SJSA1 (cell line): ENCODE data around the gene RASGRP3. TPM values are rescaled to one million over a fixed set of nuclear protein-coding genes. Genes with fewer than 3 reads are reported as not detected.

Experiments
- DNase-seq, 2 experiments: peaks; one replicate each; pipeline ENCODE4 v3.0.0-alpha.2; 2015 to 2020; ENCODE audit warnings: low spot score in 2 of 2, low read depth in 1 of 2
- H3K27ac ChIP-seq: fragments of 250-450 bp; sonication (Bioruptor Pico); 2 replicates; pipeline ENCODE4 v1.5.1; 2020; ENCODE audit warnings: mild to moderate bottlenecking, moderate library complexity
- H3K27me3 ChIP-seq: fragments of 250-450 bp; sonication (Bioruptor Pico); replicated peaks from 2 replicates; pipeline ENCODE4 v1.5.1; 2020; ENCODE audit warnings: mild to moderate bottlenecking, moderate library complexity
- H3K36me3 ChIP-seq: fragments of 250-450 bp; sonication (Bioruptor Pico); 2 replicates; pipeline ENCODE4 v1.5.1; 2020; ENCODE audit warnings: mild to moderate bottlenecking
- H3K4me1 ChIP-seq: fragments of 250-450 bp; sonication (Bioruptor Pico); replicated peaks from 2 replicates; pipeline ENCODE4 v1.6.1; 2021; ENCODE audit warnings: mild to moderate bottlenecking
- H3K4me3 ChIP-seq: fragments of 250-450 bp; sonication (Bioruptor Pico); 2 replicates; pipeline ENCODE4 v1.5.1; 2020; ENCODE audit warnings: mild to moderate bottlenecking
- H3K9me3 ChIP-seq: fragments of 250-450 bp; sonication (Bioruptor Pico); replicated peaks from 2 replicates; pipeline ENCODE4 v1.5.1; 2020; ENCODE audit warnings: mild to moderate bottlenecking
- total RNA-seq: library from RNA; depleted of rRNA; stranded (reverse); fragments of >200 nt; shearing (Covaris generic); gene quantifications from 2 replicates; pipeline ENCODE4 v1.2.3, GENCODE V29; 2014

The RASGRP3 gene
- total RNA-seq, 1 experiment from 2014 or later, result 11.6 TPM

GRCh38 chr2:33469238-33469637, 7.2 kb upstream of the RASGRP3 start:
- H3K27ac ChIP-seq, result no peak overlapping the region
- no peak for DNase-seq

DNA sequence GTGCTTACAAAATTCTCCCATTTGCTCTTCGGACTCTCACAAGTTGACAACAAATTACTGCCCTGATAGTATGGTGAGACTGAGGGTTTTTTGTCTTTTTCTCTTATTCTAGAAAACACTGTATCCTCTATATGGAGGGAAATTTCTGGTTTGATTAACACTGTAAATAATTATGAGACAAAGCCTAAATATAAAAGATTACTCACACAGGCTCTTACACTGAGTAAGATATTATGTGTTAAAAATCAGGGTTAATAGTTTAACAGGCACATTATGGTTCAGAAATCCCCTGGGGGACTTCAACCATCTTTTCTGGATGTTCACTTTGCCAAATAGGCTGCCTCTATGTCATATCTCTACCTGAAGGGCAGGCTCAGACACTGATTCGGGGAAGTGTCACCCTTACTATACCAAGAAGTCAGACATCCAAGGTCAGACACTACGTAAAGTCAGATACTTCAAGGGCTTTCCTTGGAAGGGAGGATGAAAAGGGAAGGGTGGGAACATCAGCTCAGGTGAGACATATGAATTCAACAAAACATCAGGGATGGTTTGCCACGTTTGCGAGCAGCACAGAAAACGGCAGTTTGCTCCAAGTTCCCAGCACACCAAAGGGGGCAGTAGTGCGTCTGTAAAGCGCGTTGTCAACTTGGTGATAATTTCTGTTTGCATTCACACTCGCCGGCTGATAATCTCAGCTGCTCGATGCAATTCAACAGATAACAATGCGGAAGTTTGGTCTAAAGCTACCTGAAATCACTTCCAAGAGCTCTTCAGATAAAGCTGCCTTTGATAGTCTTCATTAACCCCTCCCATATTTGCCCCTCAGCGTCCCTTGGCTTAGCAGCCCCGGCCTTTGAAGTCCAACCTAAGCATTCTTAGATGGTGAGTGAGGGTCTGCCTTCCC, 972 bp upstream of the RASGRP3 start:
- DNase-seq, result peak; percentile 63 to 64
- Histone ChIP-seq H3K4me1 (peaks cover 5% of the 10 kb centered on the region; the same call in 1 of the 2 replicates), H3K27me3 (no peaks in the 10 kb centered on the region), H3K9me3 (no peaks in the 10 kb centered on the region), H3K4me3 (peak overlapping the region; percentile 46), H3K27ac (peak overlapping the region; percentile 32), H3K36me3 (no peaks in the 10 kb centered on the region)

More at GRCh38 chr2:33469238-33469637, 7.2 kb upstream of the RASGRP3 start:
- Histone ChIP-seq H3K4me1 (no peaks in the 10 kb centered on the region), H3K27me3 (no peaks in the 10 kb centered on the region), H3K9me3 (no peaks in the 10 kb centered on the region), H3K36me3 (no peaks in the 10 kb centered on the region), H3K4me3 (no peak overlapping the region)

DNA sequence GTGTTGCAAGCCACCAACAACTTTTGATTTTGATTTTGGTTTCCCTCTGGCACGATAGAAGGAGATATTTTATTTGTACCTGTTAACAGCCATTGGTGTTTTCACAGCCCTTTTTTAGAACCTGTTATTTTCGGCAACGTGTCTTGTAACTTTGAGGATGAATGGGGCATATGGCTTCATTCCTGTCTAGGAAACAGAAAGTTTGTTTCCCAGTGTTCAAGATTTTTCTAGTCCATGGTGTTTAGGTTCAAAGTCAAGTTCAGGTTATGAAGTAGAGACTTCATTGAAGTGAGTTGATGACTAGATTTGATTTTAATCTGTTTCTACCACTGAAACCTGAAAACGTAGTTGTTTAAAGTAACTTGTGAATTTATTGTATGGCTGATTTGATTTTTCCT, 343 bp downstream of the RASGRP3 start:
- DNase-seq, result no peak
- Histone ChIP-seq H3K4me3 (peak overlapping the region; percentile 46), H3K27me3 (no peaks in the 10 kb centered on the region), H3K9me3 (no peaks in the 10 kb centered on the region), H3K4me1 (peaks cover 5% of the 10 kb centered on the region; the same call in 1 of the 2 replicates), H3K27ac (peak overlapping the region; percentile 32; the same call in 1 of the 2 replicates), H3K36me3 (no peaks in the 10 kb centered on the region)

GRCh38 chr2:33477473-33478468, 1.3 kb downstream of the RASGRP3 start:
- no peaks in the 10 kb centered on the region for H3K9me3 ChIP-seq
- peaks cover 5% of the 10 kb centered on the region; the same call in 1 of the 2 replicates for H3K4me1 ChIP-seq
- H3K4me3 ChIP-seq, result no peak overlapping the region
- DNase-seq, result no peak
- no peaks in the 10 kb centered on the region for H3K36me3 ChIP-seq
- no peaks in the 10 kb centered on the region for H3K27me3 ChIP-seq
- no peak overlapping the region for H3K27ac ChIP-seq

GRCh38 chr2:33478968-33479731, 2.7 kb downstream of the RASGRP3 start:
- Histone ChIP-seq H3K4me3 (no peak overlapping the region), H3K27ac (no peak overlapping the region), H3K4me1 (peaks cover 11% of the 10 kb centered on the region), H3K27me3 (no peaks in the 10 kb centered on the region), H3K9me3 (no peaks in the 10 kb centered on the region), H3K36me3 (no peaks in the 10 kb centered on the region)
- DNase-seq, result no peak

- H3K27me3 ChIP-seq, result no peaks in the 10 kb centered on the region
- no peaks in the 10 kb centered on the region for H3K36me3 ChIP-seq
- H3K4me3 ChIP-seq, result no peak overlapping the region
- H3K4me1 ChIP-seq, result peaks cover 12% of the 10 kb centered on the region
- 0 out of 2 replicates have a peak, but pooled peaks cover 4% of the 10 kb centered on the region for H3K9me3 ChIP-seq
- no peak for DNase-seq
- no peak overlapping the region for H3K27ac ChIP-seq
These were observed 6.1 kb downstream of the RASGRP3 start for GRCh38 chr2:33482518-33482917.

DNA sequence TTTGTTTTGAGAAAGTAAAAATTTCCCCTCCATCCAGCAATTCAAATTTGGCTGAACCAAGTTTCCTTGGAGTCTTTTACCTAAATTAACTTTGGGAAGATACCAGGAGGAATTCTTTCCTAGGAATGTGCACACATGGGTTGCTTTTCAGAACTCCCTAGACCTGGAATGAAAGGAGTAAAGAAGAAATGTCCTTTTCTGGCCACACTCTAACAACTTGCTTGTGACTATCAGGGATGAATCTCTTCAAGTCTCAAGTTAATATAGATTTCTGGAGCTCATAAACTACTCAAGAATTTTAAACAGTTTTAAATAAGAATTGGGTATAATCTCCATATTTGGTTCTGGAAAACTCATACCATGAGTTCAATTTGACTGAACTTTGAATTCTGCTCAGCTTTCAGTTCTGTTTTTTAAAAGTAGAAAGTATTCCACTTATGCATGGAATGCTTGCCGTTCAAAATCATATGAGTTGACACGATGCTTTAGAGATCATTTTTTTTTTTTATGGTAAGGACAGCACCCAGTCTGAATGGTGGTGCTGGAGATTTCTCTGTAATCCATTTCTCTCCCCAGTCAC, 7.7 kb downstream of the RASGRP3 start:
- Histone ChIP-seq H3K27me3 (no peaks in the 10 kb centered on the region), H3K4me1 (peaks cover 12% of the 10 kb centered on the region), H3K27ac (peak overlapping the region; percentile 61), H3K36me3 (no peaks in the 10 kb centered on the region), H3K4me3 (no peak overlapping the region), H3K9me3 (0 out of 2 replicates have a peak, but pooled peaks cover 4% of the 10 kb centered on the region)
- DNase-seq, result peak in 1 of 2 experiments; percentile 33

- Histone ChIP-seq H3K4me1 (peaks cover 12% of the 10 kb centered on the region), H3K27me3 (no peaks in the 10 kb centered on the region), H3K9me3 (0 out of 2 replicates have a peak, but pooled peaks cover 4% of the 10 kb centered on the region), H3K4me3 (no peak overlapping the region), H3K36me3 (no peaks in the 10 kb centered on the region), H3K27ac (no peak overlapping the region)
- DNase-seq, result no peak
These were observed 8.6 kb downstream of the RASGRP3 start for GRCh38 chr2:33485051-33485450.

DNA sequence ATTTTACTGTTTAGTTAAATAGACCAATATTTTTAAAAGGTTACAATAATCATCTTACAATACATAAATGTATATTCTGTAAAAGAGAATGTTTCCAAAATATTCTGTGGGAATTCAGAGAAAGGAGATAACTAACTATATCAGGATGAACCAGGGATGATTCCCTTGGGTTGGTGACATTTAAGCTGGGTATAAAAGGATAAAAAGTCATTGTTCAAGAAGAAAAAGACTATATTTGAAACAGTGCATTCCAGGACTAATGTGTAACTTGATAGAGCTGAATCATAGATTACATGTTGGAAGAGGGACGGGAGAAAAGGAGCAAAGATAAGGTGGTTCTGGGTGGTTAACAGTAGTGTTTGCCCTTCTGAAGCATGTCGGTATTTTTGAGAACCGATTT, 10.1 kb downstream of the RASGRP3 start:
- no peak for DNase-seq
- Histone ChIP-seq H3K36me3 (no peaks in the 10 kb centered on the region), H3K4me1 (peaks cover 12% of the 10 kb centered on the region), H3K27ac (no peak overlapping the region), H3K9me3 (0 out of 2 replicates have a peak, but pooled peaks cover 4% of the 10 kb centered on the region), H3K4me3 (no peak overlapping the region), H3K27me3 (no peaks in the 10 kb centered on the region)

GRCh38 chr2:33488178-33488690, 11.8 kb downstream of the RASGRP3 start:
- no peak for DNase-seq
- Histone ChIP-seq H3K36me3 (no peaks in the 10 kb centered on the region), H3K27ac (no peak overlapping the region), H3K4me3 (no peak overlapping the region), H3K4me1 (peaks cover 12% of the 10 kb centered on the region), H3K9me3 (0 out of 2 replicates have a peak, but pooled peaks cover 4% of the 10 kb centered on the region), H3K27me3 (no peaks in the 10 kb centered on the region)

DNA sequence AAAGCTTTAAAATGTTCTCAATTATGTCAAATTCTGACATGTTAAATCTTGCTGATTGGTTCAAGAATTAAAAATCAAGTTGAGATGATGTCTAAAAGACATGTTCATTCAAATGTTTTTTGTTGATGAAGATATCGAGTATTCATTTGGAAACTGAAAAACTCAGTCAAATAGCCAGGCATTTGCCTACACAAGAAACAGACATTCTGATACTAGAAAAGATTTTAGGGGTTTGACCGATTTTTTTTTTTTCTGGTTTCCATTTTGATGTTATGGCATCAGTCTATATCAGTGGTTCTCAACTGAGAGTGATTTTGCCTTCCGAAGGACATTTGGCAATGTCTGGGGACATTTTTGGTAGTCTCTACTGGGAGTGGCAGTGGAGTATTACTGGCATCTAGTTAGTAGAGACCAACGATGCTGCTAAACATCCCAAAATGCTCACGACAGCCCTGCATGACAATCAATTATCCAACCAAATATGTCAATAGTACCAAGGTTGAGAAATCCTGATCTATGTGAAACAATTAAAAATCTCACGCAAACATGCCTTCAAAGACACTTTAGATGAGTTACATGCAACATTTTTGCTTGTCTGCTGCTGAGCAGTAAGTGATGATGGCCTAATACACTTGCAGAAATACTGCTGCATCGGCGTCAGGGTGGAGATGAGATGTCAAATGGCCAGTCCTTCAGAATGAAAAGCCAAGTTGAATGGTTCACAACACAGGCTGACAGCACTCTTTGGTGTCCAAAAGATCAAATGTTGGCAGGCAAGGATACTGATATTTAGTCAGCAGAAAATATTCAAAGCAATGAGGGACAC, 12.5 kb downstream of the RASGRP3 start:
- no peak for DNase-seq
- Histone ChIP-seq H3K4me1 (peaks cover 7% of the 10 kb centered on the region), H3K9me3 (0 out of 2 replicates have a peak, but pooled peaks cover 4% of the 10 kb centered on the region), H3K27me3 (no peaks in the 10 kb centered on the region), H3K36me3 (no peaks in the 10 kb centered on the region), H3K27ac (no peak overlapping the region), H3K4me3 (no peak overlapping the region)
